Measurements from ENCODE around the gene GPR158. TPM values are rescaled to one million over a fixed set of nuclear protein-coding genes. Genes with fewer than 3 reads are reported as not detected.

Gene GPR158
- total RNA-seq, 1 experiment from 2014 or later = 2.9 TPM

DNA sequence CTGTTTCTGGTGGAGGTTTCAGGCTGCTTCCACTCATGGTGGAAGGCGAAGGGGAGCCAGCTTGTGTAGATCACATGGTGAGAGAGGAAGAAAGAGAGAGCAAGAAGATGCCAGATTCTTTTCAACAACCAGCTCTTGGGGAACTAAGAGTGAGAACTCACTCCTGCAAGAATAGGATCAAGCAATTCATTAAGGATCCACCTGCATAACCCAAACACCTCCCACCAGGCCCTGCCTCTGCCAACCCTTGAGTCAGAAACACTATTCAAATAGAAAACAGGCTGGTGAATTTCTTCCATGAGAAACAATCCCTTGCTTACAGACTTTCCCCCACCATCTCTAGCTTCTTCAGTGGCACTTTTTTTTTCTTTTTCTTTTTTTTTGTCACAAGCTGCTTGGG lies 317.2 kb downstream of the GPR158 start:
- TF ChIP-seq, protein P1, sequence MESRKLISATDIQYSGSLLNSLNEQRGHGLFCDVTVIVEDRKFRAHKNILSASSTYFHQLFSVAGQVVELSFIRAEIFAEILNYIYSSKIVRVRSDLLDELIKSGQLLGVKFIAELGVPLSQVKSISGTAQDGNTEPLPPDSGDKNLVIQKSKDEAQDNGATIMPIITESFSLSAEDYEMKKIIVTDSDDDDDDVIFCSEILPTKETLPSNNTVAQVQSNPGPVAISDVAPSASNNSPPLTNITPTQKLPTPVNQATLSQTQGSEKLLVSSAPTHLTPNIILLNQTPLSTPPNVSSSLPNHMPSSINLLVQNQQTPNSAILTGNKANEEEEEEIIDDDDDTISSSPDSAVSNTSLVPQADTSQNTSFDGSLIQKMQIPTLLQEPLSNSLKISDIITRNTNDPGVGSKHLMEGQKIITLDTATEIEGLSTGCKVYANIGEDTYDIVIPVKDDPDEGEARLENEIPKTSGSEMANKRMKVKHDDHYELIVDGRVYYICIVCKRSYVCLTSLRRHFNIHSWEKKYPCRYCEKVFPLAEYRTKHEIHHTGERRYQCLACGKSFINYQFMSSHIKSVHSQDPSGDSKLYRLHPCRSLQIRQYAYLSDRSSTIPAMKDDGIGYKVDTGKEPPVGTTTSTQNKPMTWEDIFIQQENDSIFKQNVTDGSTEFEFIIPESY (IDR thresholded peaks at IDR 0.05; ENCODE audit: extremely low read depth, insufficient replicate concordance, low read length) = no peak
- TF ChIP-seq EGR1 (IDR thresholded peaks at IDR 0.05; ENCODE audit: low read depth) (no peak), POLR2AphosphoS5 (IDR thresholded peaks at IDR 0.05; ENCODE audit: low read depth, low read length) (no peak), TCF7L2 (IDR thresholded peaks at IDR 0.05; ENCODE audit: borderline replicate concordance, extremely low read depth, insufficient read depth, insufficient read length) (no peak), YY1 (IDR thresholded peaks at IDR 0.05; ENCODE audit: extremely low read depth, insufficient replicate concordance, low read depth, low read length) (no peak), EZH2 (IDR thresholded peaks at IDR 0.05) (no peak), ELF1 (IDR thresholded peaks at IDR 0.05; ENCODE audit: borderline replicate concordance, low read depth) (no peak), RAD21 (IDR thresholded peaks at IDR 0.05; ENCODE audit: low read depth) (no peak), ZNF274 (IDR thresholded peaks at IDR 0.05; ENCODE audit: low read depth, low read length) (no peak), CEBPB (IDR thresholded peaks at IDR 0.05; ENCODE audit: low read depth) (no peak), SIN3A (IDR thresholded peaks at IDR 0.05; ENCODE audit: low read depth) (no peak), FOSL1 (IDR thresholded peaks at IDR 0.05; ENCODE audit: low read depth) (no peak), SRF (IDR thresholded peaks at IDR 0.05; ENCODE audit: low read depth) (no peak), ZFX (IDR thresholded peaks at IDR 0.05) (no peak), SP1 (IDR thresholded peaks at IDR 0.05; ENCODE audit: low read depth) (no peak)
- TF ChIP-seq, protein P2, sequence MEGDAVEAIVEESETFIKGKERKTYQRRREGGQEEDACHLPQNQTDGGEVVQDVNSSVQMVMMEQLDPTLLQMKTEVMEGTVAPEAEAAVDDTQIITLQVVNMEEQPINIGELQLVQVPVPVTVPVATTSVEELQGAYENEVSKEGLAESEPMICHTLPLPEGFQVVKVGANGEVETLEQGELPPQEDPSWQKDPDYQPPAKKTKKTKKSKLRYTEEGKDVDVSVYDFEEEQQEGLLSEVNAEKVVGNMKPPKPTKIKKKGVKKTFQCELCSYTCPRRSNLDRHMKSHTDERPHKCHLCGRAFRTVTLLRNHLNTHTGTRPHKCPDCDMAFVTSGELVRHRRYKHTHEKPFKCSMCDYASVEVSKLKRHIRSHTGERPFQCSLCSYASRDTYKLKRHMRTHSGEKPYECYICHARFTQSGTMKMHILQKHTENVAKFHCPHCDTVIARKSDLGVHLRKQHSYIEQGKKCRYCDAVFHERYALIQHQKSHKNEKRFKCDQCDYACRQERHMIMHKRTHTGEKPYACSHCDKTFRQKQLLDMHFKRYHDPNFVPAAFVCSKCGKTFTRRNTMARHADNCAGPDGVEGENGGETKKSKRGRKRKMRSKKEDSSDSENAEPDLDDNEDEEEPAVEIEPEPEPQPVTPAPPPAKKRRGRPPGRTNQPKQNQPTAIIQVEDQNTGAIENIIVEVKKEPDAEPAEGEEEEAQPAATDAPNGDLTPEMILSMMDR (IDR thresholded peaks at IDR 0.05 in 2 of 3, conservative IDR thresholded peaks at IDR 0.05 in 1 of 3; ENCODE audit: borderline replicate concordance in 1 of 3, insufficient read depth in 1 of 3, low read depth in 2 of 3, low read length in 2 of 3) = no peak
- TF ChIP-seq, protein P3, sequence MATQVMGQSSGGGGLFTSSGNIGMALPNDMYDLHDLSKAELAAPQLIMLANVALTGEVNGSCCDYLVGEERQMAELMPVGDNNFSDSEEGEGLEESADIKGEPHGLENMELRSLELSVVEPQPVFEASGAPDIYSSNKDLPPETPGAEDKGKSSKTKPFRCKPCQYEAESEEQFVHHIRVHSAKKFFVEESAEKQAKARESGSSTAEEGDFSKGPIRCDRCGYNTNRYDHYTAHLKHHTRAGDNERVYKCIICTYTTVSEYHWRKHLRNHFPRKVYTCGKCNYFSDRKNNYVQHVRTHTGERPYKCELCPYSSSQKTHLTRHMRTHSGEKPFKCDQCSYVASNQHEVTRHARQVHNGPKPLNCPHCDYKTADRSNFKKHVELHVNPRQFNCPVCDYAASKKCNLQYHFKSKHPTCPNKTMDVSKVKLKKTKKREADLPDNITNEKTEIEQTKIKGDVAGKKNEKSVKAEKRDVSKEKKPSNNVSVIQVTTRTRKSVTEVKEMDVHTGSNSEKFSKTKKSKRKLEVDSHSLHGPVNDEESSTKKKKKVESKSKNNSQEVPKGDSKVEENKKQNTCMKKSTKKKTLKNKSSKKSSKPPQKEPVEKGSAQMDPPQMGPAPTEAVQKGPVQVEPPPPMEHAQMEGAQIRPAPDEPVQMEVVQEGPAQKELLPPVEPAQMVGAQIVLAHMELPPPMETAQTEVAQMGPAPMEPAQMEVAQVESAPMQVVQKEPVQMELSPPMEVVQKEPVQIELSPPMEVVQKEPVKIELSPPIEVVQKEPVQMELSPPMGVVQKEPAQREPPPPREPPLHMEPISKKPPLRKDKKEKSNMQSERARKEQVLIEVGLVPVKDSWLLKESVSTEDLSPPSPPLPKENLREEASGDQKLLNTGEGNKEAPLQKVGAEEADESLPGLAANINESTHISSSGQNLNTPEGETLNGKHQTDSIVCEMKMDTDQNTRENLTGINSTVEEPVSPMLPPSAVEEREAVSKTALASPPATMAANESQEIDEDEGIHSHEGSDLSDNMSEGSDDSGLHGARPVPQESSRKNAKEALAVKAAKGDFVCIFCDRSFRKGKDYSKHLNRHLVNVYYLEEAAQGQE (IDR thresholded peaks at IDR 0.05; ENCODE audit: low read depth) = no peak
- TF ChIP-seq, protein P4, sequence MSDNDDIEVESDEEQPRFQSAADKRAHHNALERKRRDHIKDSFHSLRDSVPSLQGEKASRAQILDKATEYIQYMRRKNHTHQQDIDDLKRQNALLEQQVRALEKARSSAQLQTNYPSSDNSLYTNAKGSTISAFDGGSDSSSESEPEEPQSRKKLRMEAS (IDR thresholded peaks at IDR 0.05) = no peak
- BruUV-seq (replicated peaks) = no TSS peak
- H3K27ac ChIP-seq (ENCODE audit: low read depth, low read length) = no peak overlapping the region
- DNase-seq (ENCODE audit: low read depth, low spot score) = no peak
- H3K36me3 ChIP-seq (ENCODE audit: control insufficient read depth in 1 of 2, insufficient read depth in 2 of 2, low read length in 2 of 2) = no peaks in the 10 kb centered on the region; a peak in 1 of 4 replicates
- RAD21 ChIA-PET (ENCODE audit: low non-redundant PET in 1 of 2, low total read pairs in 2 of 2, uncharacterized antibody in 2 of 2, unreplicated experiment in 2 of 2) = no interaction called here
- no peak overlapping the region for H3K9ac ChIP-seq (ENCODE audit: low read length)
- CTCF ChIA-PET = no interaction called here
- H2AFZ ChIP-seq (ENCODE audit: low read depth, low read length, poor library complexity, severe bottlenecking) = no peak overlapping the region
- no peaks in the 10 kb centered on the region for H4K20me1 ChIP-seq (ENCODE audit: insufficient read depth)
- no peaks in the 10 kb centered on the region for H3K9me3 ChIP-seq (ENCODE audit: control insufficient read depth in 1 of 2, insufficient read depth in 1 of 2, low read depth in 1 of 2, low read length in 2 of 2)
- no peak overlapping the region for H3K4me3 ChIP-seq (replicated peaks in 1 of 2; ENCODE audit: low read depth in 1 of 2, low read length in 2 of 2)
- no peak overlapping the region for H3K4me2 ChIP-seq (ENCODE audit: low read length)
- POLR2A ChIA-PET = no interaction called here
- peaks cover 6 to 12% of the 10 kb centered on the region in 2 experiments; a peak in 3 of 4 replicates for H3K4me1 ChIP-seq (ENCODE audit: control insufficient read depth in 1 of 2, insufficient read depth in 2 of 2, low read length in 2 of 2)
- H3K27me3 ChIP-seq (ENCODE audit: insufficient read depth, low read length) = no peaks in the 10 kb centered on the region
- no peaks in the 10 kb centered on the region for H3K9me2 ChIP-seq (ENCODE audit: insufficient read depth)
- intact Hi-C loops (cut with micrococcal nuclease) = no loop called here
- no peak for ATAC-seq
- H3K79me2 ChIP-seq (ENCODE audit: insufficient read depth, low read length) = no peaks in the 10 kb centered on the region
